BJ (cell line): Measurements from ENCODE around the gene WNT11. TPM values are rescaled to one million over a fixed set of nuclear protein-coding genes. Genes with fewer than 3 reads are reported as not detected.

Experiments
- CTCF ChIA-PET: fragments of 350-600 bp; formaldehyde crosslinking; extraction: SDS; loops from one replicate; lab custom pipeline; 2021; ENCODE audit warnings: antibody characterized with exemption, inconsistent platforms; lab: Yijun Ruan, JAX
- POLR2A ChIA-PET: fragments of 300-600 bp; sonication (Branson Sonifier 250); formaldehyde crosslinking; extraction: SDS; loops from one replicate; lab custom pipeline; 2021; ENCODE audit warnings: antibody characterized with exemption; lab: Charles Lee
- DNase-seq: peaks from one replicate; pipeline ENCODE4 v3.0.0-alpha.2; 2011; ENCODE audit warnings: low read depth
- H3K27me3 ChIP-seq: 2 replicates; pipeline ENCODE4 v1.6.0; 2011; ENCODE audit warnings: low read length; ENCODE audit not compliant: control insufficient read depth, insufficient read depth
- H3K36me3 ChIP-seq: 2 replicates; pipeline ENCODE4 v1.5.1; 2011; ENCODE audit warnings: low read length; ENCODE audit not compliant: control insufficient read depth, insufficient read depth
- H3K4me3 ChIP-seq: 2 replicates; pipeline ENCODE4 v1.5.1; 2011; ENCODE audit warnings: low read depth, mild to moderate bottlenecking, control low read depth, low read length
- polyA plus RNA-seq: library from polyadenylated mRNA; depleted of rRNA; stranded (reverse); fragments of >200 nt; gene quantifications from 2 replicates; pipeline ENCODE4 v1.2.3, GENCODE V29; 2011
- TF ChIP-seq, protein P1 (sequence below): IDR thresholded peaks from 2 replicates; pipeline ENCODE4 v1.5.1; 2011; ENCODE audit warnings: low read depth, mild to moderate bottlenecking, control low read depth, inconsistent platforms, low read length, moderate library complexity; ENCODE audit not compliant: insufficient read depth

The WNT11 gene
- polyA plus RNA-seq, 1 experiment = 0.25 TPM

DNA sequence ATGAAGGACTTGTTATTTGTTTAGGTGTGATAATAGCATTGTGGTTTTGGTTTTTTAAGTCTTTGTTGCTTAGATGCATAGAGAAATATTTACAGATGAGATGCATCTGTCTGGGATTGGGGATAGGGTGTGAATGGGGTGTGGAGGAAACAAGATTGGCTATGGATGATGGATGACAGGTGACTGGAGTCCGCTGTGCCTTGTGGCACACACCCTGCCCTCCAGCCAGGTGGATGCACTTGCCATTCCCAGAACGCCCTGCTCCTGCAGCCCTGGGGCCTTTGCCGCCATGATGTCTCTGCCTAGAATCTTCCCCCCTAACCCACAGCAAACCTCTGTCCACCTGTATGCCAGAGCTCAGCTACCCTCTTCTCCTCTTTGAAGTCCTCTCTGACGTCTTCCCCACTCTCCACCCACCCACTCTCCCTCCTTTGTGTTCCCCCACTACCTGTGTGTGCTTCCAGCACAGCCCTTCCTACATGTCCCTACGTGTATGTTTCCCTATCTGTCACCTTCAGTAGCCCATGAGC is 54.7 kb downstream of the WNT11 start:
- DNase-seq = no peak
- H3K27me3 ChIP-seq = no peaks in the 10 kb centered on the region; the same call in none of the 2 replicates
- no peaks in the 10 kb centered on the region for H3K36me3 ChIP-seq
- ChIA-PET CTCF (interaction anchor here (0.8 to 2.4 kb wide), 12 partner anchors 8 to 270 kb away, joined by 3 to 9 read pairs (median 3); no protein-coding TSS in a partner anchor), POLR2A (no interaction called here)
- no peak overlapping the region for H3K4me3 ChIP-seq
- TF ChIP-seq, protein P1, sequence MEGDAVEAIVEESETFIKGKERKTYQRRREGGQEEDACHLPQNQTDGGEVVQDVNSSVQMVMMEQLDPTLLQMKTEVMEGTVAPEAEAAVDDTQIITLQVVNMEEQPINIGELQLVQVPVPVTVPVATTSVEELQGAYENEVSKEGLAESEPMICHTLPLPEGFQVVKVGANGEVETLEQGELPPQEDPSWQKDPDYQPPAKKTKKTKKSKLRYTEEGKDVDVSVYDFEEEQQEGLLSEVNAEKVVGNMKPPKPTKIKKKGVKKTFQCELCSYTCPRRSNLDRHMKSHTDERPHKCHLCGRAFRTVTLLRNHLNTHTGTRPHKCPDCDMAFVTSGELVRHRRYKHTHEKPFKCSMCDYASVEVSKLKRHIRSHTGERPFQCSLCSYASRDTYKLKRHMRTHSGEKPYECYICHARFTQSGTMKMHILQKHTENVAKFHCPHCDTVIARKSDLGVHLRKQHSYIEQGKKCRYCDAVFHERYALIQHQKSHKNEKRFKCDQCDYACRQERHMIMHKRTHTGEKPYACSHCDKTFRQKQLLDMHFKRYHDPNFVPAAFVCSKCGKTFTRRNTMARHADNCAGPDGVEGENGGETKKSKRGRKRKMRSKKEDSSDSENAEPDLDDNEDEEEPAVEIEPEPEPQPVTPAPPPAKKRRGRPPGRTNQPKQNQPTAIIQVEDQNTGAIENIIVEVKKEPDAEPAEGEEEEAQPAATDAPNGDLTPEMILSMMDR = no peak

DNA sequence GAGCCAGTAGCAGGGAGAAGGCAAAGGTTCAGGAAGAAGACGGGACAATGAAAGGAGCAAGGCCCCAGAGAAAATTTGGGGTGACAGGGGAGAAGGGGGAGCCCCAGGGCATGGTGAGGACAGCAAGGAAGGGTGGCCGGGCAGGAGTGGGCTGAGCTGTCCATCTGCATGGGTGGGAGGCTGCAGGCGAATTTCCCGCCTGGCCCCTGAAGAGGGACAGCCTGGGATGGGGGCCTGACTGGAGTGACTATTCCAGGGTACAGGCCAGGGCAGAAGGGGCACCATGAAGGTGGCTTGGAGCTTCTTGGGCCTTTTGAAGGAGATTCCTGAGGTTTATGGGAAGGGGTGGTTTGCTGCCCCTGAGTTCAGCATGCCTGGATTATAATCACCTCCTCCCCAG is 56.2 kb downstream of the WNT11 start:
- no peaks in the 10 kb centered on the region; the same call in none of the 2 replicates for H3K27me3 ChIP-seq
- CTCF ChIA-PET = no interaction called here
- no peak for DNase-seq
- TF ChIP-seq, protein P1 = no peak
- no peaks in the 10 kb centered on the region for H3K36me3 ChIP-seq
- H3K4me3 ChIP-seq = no peak overlapping the region
- POLR2A ChIA-PET = no interaction called here

DNA sequence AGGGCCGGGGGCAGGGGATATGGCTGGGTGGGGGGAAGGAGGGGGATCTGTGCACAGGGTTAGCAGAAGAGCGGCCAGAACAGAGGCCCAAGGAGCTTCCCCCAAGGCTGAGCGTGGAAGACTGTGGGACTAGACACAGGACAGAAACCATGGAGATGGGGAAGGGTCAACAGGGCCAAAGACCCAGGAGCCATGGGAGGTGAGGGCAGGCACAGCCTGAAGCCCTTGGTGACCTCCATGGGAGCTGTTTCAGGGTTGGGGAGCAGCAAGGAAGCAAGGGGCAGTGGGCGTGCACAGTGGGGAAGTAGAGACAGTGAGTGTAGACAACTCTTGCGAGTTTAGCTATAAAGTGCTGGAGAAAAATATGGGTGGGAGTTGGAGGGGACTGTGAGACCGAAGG is 56.6 kb downstream of the WNT11 start:
- H3K4me3 ChIP-seq = no peak overlapping the region
- no peaks in the 10 kb centered on the region; the same call in none of the 2 replicates for H3K27me3 ChIP-seq
- ChIA-PET CTCF (no interaction called here), POLR2A (no interaction called here)
- TF ChIP-seq, protein P1 = no peak
- no peak for DNase-seq
- no peaks in the 10 kb centered on the region for H3K36me3 ChIP-seq

GRCh38 chr11:76148941-76149613 is 57.2 kb downstream of the WNT11 start:
- ChIA-PET CTCF (interaction anchor here (0.7 kb wide), 1 partner anchor 14 kb away, joined by 3 read pairs; no protein-coding TSS in a partner anchor), POLR2A (no interaction called here)
- Histone ChIP-seq H3K4me3 (no peak overlapping the region), H3K27me3 (no peaks in the 10 kb centered on the region; the same call in none of the 2 replicates), H3K36me3 (no peaks in the 10 kb centered on the region)
- no peak for DNase-seq
- TF ChIP-seq, protein P1 = no peak

DNA sequence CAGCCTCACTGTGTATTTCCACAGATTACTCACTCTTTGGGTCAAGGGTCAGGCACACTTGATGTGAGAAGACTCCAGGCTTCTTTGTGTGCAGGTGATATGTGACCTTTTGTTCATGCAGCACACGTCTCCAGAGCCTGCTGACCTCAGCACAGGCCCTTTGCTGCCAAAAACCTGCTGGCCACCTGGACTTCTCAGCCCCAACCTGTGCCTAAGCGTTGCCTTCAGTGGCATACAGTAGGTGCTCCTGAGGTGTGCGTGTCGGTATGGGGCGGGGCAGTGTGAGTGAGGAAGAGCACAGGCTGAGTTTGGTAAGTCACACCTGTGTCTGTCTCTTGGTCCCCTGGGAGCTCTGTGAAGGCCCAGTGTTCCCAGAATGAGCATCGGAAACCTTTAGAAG is 58.1 kb downstream of the WNT11 start:
- ChIA-PET POLR2A (no interaction called here), CTCF (interaction anchor here (0.7 kb wide), 1 partner anchor 13 kb away, joined by 3 read pairs; no protein-coding TSS in a partner anchor)

More for the DNA sequence above, 58.1 kb downstream of the WNT11 start:
- Histone ChIP-seq H3K4me3 (no peak overlapping the region), H3K27me3 (no peaks in the 10 kb centered on the region; the same call in none of the 2 replicates), H3K36me3 (no peaks in the 10 kb centered on the region)
- no peak for DNase-seq
- TF ChIP-seq, protein P1 = no peak
